HG03432 (cell line): ENCODE data around the gene PDZD4.

Experiments used
- ATAC-seq: cut with Tn5 transposase; IDR thresholded peaks from one replicate; pipeline ENCODE4 v1.9.1; 2021; ENCODE audit warnings: mild to moderate bottlenecking, moderate library complexity; ENCODE audit not compliant: unreplicated experiment

Gene PDZD4, protein sequence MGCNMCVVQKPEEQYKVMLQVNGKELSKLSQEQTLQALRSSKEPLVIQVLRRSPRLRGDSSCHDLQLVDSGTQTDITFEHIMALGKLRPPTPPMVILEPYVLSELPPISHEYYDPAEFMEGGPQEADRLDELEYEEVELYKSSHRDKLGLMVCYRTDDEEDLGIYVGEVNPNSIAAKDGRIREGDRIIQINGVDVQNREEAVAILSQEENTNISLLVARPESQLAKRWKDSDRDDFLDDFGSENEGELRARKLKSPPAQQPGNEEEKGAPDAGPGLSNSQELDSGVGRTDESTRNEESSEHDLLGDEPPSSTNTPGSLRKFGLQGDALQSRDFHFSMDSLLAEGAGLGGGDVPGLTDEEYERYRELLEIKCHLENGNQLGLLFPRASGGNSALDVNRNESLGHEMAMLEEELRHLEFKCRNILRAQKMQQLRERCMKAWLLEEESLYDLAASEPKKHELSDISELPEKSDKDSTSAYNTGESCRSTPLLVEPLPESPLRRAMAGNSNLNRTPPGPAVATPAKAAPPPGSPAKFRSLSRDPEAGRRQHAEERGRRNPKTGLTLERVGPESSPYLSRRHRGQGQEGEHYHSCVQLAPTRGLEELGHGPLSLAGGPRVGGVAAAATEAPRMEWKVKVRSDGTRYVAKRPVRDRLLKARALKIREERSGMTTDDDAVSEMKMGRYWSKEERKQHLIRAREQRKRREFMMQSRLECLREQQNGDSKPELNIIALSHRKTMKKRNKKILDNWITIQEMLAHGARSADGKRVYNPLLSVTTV

DNA sequence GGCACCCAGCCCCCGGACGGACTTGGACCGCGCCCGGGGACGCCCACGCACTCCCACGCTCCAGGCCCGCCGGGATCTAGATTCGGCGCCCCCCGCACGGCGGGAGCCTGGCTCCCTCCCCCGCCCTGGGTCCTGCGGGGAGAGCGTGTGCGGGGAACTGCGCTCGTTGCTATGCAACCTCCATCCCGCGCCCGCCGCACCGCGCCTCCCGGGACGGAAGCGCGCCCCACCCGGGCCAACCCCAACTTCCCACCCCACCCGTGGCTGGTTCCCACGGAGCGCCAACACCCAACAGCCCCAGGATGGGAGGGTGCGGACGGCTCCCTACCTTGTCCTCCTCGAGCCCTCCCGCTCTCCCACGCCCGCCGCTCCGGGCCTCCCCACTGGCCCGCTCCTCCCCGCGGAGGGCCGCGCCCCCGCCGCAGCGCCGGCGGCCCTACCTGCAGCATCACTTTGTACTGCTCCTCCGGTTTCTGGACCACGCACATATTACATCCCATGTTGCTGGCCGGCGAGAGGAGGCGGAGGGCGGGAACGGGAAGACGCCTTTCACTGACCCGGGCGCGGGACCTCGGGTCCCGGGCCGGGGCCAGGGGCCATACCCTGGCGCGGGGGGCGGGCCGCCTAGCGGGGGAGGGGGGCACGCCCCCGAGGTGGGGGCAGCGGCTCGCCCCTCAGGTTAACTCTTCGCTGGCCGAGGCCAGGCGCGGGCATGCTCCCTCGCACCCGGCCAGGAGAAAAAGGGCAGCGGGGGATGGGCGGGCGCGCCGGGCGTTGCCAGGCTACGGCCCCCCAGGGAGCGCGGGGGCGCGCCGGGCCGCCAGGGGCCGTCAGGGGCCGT, at the start of gene PDZD4:
Gene PDZD4, minus strand, starts transcription at position 746 of the 841 bp plus-strand sequence. Its CDS starts 246 bp downstream, at position 500.
- no peak for ATAC-seq

DNA sequence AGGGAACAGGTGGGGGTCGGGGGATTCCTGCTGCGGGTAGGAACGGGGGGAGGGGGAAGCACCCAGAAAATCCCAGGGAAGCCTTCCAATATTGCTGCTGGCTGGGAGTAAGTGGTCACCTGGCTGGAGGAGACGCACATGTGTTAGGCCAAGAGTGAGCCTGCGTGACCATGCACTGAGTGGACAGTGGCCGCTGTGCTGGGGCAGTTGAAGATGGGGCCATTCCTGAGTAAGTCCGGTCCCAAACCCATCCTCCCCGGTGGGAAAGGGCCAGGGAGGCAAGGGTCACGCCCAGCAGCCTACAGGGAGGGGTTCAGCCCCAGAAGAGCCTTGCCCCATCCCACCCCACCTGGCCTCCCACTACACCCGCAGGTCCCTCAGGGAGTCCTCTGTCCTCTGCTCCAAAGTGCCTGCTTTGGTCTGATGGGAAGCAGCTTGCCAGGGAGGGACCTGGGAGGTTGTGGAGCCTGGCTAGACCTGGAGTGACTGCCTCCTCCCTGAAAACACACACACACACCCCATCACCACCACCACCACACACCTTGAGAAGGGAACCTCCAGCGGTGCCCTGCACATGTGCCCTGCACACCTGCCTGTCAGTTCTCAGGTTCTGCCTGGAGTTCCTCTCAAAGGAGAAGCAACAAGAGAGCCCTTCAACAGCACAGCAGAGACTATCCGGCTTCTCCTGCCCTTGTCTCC, 49.5 kb upstream of the PDZD4 start:
- ATAC-seq: no peak

DNA sequence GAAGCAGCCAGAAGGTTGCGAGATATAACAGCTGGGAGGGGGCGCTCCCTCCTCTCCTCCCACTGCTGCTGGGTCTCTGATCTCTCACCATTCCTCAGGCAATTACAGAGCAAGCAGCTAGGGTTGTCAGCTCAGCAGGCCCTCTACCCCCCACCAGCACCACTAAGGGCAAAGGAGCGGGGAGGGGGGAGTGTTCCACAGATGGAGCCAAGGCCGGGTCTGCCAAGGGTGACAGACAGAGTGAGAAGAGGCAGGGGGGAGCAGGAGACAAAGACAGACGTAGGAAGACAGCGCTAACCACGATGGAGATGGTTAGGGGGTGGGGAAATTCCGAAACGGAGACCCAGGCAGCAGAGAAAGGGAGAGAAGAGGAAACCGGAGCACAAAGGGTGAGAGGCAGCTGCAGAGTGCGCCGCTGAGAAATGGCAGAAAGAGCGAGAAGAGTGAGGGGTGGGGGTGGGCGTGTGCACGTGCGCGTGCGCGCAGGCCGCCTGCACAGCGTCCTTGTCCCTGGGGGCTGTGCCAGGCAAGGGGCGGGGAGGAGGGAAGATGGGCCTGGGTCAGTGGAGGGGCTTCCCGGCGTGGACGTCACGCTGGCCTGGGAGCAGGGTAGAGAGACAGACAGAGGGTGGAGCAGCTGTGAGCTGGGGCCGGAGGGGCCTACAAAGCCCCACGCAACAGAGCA, 48.8 kb upstream of the PDZD4 start:
- no peak for ATAC-seq

DNA sequence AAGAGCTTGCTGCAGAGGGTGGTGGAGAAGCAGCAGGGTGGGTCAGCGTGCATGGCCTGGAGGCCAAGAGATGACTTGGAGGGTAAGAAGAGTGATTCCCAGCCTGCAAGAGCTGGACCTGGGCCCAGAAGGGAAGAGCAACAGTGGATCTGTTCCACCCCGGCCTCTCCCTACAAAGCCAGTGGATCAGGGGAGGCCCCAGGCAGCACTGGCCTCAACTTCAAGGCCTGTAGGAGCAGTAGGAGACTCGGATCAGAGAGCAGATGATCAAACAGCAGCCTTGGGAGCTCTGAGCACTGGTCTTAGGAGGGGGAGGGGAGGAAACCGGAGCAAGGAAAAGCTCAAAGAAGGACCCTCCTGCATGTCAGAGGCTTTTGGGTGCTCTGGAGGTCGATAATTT, 48.0 kb upstream of the PDZD4 start:
- no peak for ATAC-seq

DNA sequence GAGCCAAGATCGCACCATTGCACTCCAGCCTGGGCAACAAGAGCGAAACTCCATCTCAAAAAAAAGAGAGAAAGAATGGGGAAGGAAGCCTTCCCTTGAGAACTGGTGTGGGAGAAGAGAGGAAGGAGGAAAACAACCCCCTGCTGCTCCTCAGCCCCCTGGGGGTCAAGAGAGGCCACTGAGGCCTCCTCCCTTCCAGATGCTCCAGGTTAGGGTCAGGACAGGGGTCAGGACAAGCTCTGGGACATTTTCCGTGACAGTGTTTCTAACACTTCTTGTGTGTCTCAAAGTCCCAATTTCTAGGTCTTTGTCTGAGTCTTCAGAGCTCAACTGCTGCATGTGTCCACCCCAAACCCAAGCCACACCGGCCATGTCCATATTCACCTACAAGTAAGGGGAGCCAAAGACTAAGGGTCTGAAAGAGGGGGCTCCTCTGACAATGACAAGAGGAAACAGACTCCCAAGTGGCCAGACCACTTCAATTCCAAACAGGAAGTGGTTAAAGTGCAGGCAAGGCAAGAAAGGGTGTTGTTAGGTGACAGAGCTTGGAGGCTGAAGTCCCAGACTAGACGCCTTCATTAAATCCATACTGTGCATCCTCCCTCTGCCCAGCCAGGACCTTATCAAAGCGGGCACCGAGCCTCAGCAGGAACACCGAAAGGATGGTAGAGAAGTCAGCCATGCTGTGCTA, 47.4 kb upstream of the PDZD4 start:
- no peak for ATAC-seq

DNA sequence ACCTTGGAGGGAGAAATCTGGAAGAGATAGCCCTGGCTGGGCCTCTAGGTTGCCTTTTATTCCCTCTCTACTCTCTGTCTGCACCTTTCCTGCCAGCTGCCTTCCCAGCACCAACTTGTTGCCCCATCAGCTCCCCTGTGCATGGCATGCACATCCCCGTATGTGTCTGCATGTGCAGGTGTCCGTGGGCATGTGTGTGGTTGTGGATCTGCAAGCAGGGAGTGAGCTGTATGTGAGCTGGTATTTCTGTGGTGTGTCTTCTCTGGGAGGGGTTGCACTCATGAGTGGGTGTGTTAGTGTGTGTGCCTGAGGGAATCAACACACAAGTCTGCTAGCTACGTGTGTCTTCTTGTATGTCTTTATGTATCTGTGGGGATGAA, 45.8 kb upstream of the PDZD4 start:
- ATAC-seq: no peak

DNA sequence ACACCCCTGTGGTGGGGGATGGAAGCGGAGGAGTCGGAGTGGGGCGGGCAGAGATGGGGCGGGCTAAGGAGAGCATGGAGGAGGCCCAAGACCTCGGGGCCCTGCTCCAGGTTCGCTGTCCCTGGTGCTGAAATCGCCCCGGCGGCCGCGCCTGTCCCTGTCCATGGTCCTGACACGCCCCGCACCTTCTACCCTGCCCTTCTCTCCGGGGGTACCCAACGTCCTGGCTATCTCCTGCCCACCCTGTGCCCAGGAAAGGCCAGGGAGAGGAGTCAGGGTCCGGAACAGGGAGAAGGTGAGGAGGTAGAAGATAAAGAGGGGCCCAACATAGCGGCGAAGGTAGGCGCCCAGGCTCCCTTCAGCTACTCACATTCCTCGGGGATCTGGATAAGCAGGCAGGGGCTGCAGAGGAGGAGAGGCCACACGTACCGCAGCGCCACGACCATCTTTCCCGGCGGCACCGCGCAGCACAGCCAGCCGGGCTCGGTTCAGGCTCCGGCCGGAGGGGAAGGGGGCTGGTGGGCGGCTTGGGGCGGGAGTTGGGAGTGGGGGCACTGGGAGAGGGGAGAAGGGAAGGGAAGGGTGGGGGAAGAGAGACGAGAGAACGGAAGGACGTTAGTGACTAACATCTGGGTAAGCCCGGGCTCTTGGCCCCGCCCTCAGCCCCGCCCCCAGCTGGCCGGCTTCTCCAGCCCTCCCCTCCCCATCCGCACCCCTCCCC, 45.2 kb upstream of the PDZD4 start:
- no peak for ATAC-seq

DNA sequence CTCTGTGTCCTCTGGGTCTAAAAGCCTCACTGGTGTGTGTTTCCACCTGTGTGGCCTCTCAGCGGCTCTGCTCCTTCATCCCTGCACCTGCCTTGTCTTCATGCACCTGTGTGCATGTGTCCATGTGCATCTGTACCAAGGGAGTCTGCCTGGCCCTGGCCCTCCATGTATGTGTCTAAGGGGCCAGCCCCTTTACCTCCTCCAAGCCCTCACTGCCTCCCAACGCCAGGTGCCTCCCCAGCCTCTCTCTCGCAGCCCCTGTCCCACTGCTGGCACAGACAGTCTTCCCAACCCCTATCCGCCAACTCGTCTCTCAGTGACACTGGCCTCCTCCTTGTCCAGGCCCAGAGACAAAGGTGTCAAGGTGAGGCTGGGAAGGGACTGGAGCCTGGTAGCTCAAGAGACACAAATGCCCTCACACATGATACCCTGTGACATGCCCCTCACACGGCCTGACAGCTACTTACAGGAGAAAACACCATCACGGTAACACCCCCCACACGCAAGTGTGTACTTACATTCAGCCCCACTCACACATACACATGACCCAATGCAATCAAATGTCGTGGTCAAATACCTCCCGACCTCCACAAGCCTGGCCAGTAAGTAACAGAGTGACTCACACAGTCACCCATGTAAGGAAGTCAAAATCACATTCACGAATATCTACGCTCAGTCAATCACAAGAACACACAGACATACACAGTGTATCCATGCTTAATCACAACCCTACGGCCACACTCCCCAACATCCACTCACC, 44.2 kb upstream of the PDZD4 start:
- ATAC-seq: no peak

DNA sequence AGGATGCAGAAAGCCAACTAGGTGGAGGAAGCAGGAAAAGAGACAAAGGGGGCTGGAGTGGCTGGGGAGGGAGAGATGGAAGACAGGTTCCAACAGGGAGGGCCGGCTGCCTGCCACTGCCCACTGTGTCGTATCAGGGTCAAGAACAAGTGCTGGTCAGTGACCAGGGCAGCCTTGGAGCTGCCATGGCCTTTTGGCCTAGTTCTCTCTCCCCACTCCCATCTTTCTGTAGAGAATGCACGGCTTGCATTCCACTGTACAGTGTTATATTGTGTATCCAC, 43.7 kb upstream of the PDZD4 start:
- no peak for ATAC-seq

DNA sequence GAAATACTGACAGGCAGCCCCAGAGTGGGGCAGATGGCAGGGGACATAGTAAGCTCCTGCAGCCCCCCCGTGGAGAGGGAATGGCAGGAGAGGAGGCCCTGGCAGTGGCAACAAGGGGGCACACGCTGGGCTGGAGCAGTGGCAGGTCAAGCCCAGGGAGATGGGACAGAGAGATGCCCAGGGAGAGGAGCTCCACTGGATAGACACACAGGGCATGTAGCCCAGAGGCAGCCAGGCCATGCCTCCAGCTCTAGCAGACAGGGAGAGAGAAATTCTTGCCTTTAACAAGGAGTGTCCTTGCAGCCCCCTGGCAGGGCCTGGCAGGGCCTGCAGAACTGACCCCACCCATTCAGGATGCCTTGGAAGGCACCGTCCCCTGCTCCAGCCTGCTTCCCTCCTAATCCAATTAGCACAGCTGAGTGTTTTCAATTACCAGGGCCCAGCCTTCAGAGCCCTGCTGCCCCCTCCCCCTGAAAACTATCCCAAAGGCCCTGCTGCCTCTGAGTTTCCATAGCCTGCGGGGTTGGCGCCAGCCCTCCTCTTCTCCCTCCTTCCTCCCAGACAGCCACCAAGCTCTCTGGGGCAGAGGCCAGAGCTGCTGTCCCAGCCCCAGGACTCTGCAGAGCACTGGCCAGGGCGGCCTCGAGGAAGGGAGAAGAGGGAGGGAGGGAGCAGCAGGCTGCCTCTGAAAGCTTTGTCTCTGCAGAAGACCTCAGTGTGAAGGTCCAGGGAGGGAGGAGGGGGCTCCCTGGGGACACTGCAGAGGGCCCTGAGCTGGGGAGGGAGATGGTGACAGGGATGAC, 43.1 kb upstream of the PDZD4 start:
- ATAC-seq: no peak

DNA sequence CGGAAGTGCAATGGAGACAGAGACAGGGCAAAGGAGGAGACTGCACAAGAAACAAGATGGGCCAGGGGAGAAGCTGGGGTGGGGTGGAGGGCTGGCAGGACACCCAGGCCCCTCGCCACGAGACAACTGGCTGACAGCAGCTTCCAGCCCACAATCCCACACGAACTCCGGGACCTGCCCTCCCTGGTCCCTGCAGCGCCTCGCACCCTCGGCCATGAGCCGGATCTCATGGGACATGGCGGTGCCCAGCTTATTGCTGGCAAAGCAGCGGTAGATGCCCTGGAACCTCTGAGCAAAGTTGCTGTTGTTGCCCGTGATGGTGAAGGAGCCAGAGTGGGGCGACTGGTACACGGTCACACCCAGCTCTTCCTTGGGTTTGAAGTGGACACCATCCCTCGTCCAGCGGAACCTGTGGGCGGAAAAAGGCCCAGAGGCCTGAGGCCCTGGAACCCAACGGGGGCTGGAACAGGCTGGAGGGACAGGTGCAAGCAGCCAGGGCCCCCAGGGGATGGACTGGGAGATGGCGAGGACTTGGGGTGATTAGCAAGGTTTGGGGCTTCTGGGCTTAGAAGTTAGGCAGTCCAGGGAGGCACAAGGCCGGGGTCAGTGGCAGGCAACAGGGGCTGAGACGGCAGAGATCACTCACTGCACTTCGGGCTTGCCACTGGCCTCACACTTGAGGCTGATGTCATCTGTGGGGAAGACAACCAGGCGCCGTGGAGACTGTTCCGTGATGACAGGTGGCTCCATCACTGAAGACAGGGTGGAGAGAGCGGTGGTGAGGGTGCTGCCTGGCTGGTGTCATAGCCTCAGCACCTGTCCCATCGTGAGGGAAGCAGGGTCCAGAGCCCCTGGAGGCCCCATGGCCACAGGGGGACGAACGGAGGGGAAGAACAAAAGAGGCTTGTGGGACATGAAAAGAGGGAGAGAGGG, 41.9 kb upstream of the PDZD4 start:
- no peak for ATAC-seq

DNA sequence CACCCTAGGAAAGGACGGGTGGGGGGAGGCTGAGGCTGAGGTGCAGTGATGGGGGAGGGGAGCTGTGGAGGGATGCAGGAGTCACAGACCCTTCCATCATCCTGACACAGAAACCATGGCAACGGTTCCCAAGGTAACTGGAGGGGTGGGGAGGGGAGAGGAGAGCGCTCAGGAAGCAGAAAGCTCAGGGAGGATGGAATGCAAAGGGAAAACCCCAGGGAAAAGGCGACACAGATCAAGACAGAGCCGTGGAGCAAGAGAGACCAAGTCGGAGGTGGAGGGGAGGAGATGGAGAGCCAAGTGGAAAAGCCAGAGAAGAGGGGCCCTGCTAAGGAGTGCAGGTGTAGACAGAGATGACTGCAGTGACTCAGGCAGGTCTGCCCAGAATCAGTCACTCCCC, 41.1 kb upstream of the PDZD4 start:
- no peak for ATAC-seq

DNA sequence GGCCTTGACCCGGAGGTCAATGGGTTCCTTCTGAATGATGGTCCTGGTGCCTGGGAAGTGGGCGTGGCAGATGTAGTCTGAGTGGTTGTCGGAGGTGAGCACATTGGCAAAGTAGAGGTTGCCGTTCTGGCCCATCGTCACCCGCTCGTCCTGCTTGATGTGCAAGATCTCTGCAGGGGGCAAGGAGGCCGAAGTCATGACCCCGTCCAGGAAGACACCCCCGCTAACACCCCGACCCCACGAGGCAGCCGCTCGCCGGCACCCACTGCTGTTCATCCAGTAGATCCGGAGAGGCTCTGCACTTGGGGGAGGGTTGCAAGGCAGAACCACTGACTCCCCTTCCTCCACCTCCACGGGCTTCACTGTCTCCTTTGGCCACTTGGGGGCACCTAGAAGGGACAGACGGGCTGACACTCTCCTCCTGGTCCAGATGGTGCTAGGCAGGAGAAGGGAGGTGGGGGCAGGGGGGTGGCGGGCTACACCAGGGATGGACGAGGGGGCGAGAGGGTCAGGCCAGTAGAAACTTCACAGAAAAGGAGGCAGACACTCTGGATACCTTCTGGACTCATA, 40.5 kb upstream of the PDZD4 start:
- ATAC-seq: no peak

DNA sequence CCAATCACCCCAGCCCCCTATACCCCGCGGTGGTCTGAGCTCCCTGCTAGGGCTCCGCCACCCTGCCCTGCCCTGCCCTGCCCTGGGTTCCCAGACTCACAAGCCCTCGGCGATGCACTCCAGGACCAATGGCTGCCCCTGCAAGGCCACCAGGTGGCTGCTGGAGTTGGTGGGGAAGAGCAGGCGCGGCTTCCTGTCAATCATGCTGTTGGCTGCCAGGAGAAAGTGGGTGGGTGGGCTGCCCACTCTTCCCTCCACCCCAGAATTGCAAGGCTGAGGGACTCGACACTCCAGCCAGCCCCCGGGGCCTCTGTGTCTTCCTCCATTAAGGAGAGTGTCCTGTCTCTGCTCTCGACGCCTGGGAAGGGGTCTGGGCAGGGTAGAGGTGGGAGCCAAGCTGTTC, 39.9 kb upstream of the PDZD4 start:
- ATAC-seq: no peak

DNA sequence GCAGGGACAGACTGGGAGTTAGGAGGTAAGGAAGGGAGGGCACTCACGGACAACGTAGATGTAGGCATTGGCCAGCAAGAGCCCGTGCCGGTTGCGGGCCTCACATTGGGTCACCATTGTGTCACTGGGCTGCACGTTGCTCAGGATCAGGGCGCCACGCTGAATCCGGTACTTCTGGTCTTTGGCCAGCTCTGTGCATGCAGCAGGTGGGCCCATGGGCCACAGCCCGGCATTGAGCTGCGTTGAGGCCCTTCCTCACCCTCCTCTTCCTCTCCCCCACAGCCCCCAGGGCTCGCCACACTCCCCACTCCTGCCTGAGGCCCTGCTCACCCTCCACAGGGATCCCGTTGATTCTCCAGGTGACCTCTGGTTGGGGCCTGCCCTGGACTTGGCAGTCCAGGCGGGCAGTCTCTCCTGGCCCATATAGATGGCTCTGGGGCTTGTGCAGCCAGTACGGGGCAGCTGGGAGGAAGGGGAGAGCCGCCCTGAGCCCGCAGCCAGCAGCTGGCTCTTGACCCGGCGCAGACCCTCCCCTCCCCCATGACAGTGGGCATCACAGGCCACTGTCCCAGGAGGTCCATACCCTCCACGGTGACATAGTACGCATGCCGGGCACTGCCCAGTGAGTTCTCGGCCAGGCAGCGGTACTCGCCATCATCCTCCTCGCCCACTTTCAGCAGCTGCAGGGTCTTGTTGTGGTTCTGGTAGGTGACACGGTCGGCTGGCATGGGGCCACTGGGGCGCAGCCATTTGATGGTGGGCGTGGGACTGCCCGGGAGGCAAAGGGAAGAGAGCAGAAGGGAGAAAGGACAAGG, 39.3 kb upstream of the PDZD4 start:
- ATAC-seq: no peak
